Choroid plexus epithelial cell (primary cell): ENCODE results near the gene ITPR2.
"Not testable (repeated sequence)": the region's sequence is repeated elsewhere in the genome, so short reads cannot be mapped to it uniquely, and the experiment has no call there.

Experiments used
- DNase-seq: peaks from one replicate; pipeline ENCODE4 v3.0.0-alpha.2; 2010; ENCODE audit warnings: low read depth
- H3K4me3 ChIP-seq: 2 replicates; pipeline ENCODE4 v1.5.1; 2011; ENCODE audit warnings: low read depth, mild to moderate bottlenecking, control low read depth, low read length, moderate library complexity
- TF ChIP-seq, protein P1 (sequence below): conservative IDR thresholded peaks from 2 replicates; pipeline ENCODE4 v1.5.1; 2011; ENCODE audit warnings: low read depth, mild to moderate bottlenecking, control low read depth, inconsistent platforms, low read length, moderate library complexity

ITPR2 gene

GRCh38 chr12:26431211-26431610 lies 401.8 kb downstream of the ITPR2 start:
- TF ChIP-seq, protein P1, sequence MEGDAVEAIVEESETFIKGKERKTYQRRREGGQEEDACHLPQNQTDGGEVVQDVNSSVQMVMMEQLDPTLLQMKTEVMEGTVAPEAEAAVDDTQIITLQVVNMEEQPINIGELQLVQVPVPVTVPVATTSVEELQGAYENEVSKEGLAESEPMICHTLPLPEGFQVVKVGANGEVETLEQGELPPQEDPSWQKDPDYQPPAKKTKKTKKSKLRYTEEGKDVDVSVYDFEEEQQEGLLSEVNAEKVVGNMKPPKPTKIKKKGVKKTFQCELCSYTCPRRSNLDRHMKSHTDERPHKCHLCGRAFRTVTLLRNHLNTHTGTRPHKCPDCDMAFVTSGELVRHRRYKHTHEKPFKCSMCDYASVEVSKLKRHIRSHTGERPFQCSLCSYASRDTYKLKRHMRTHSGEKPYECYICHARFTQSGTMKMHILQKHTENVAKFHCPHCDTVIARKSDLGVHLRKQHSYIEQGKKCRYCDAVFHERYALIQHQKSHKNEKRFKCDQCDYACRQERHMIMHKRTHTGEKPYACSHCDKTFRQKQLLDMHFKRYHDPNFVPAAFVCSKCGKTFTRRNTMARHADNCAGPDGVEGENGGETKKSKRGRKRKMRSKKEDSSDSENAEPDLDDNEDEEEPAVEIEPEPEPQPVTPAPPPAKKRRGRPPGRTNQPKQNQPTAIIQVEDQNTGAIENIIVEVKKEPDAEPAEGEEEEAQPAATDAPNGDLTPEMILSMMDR: no peak

GRCh38 chr12:26430596-26430995 lies 402.4 kb downstream of the ITPR2 start:
- not testable (repeated sequence) for DNase-seq, H3K4me3 ChIP-seq

More at GRCh38 chr12:26431211-26431610, 401.8 kb downstream of the ITPR2 start:
- no peak for DNase-seq
- H3K4me3 ChIP-seq: no peak overlapping the region

DNA sequence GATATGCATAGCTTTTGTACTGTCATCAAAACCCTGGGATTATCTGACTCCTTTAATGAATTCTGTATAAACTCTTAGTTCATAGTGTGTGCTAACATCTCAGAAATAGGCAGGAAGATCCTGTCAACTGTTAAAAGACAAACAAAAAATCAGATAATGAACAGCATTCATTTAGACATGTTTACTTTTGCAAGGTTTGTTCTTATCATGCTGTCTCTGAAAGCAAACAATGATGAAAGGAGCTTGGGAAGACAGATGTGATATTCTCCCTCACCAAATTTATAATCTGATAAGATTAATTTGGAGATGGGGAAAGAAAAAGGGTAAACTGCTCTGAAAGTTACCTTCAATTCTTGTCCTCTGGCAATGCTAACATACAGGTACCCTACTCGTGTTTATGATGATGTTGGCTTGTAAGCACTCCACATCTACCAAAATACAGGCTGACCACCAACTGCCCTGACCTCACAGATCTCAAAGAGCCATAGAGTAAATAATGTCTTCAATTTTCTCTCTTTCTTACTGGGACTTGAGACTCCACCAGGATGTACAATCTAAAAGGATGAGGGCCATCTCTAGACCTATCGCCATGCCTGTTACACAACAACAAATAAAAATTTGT lies 403.8 kb downstream of the ITPR2 start:
- H3K4me3 ChIP-seq: no peak overlapping the region
- DNase-seq: no peak
- TF ChIP-seq, protein P1: no peak

DNA sequence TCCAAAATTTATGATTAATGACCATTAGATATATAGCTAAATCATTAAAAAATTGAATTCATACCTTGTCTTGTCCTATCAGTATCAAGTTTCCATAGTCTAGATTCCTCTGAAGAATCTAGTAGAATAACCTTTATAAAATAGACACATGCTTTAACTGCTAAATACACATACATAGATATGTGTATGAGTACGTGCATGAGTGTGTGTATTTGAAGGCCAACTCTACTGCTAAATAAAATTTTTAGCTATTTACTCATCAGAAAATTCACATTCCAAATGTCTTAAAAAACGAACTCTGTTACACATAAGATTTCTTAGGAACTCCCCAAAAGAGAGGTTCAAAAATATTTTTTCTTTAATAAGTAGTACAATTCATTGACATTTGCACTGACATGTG lies 404.6 kb downstream of the ITPR2 start:
- TF ChIP-seq, protein P1: no peak
- no peak for DNase-seq
- no peak overlapping the region for H3K4me3 ChIP-seq

DNA sequence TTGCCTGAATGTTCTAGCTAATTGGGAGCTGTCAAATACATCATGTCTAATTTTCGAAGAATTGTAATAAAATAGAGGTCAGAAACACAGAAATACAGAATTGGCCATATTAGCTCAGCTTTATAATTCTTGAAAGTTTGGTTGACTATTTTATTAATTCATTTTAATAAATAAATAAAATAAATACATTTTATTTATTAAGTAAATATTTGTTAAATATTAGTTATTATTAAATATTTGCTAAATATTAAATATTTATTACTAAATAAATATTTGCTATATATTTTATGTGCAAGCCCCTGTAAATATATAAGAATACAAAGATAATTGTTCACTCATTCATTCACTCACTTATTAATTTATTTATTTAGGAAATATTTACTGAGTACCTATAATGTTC lies 406.3 kb downstream of the ITPR2 start:
- no peak overlapping the region for H3K4me3 ChIP-seq
- DNase-seq: no peak
- TF ChIP-seq, protein P1: no peak

- TF ChIP-seq, protein P1: no peak
- no peak overlapping the region for H3K4me3 ChIP-seq
- DNase-seq: peak; percentile 27
These were observed 407.3 kb downstream of the ITPR2 start for GRCh38 chr12:26425587-26426260.

GRCh38 chr12:26422839-26423398 lies 410.1 kb downstream of the ITPR2 start:
- DNase-seq: no peak
- H3K4me3 ChIP-seq: no peak overlapping the region
- TF ChIP-seq, protein P1: no peak
